Stimulated activated CD4-positive, alpha-beta T cell treated with anti-CD3 and anti-CD28 coated beads, Interleukin-1b, Interleukin-23, amount 100 ng/mL, for 4 hours (primary cell): Measurements from ENCODE around the gene RNF114.
"Not testable (repeated sequence)": the region's sequence is repeated elsewhere in the genome, so short reads cannot be mapped to it uniquely, and the experiment has no call there.

Source experiments
- DNase-seq, 2 donors: peaks; one replicate each; pipeline ENCODE4 v3.0.0-alpha.2; 2020; ENCODE audit warnings: low read depth in 2 of 2

RNF114 gene

GRCh38 chr20:49985617-49986016 is 49.4 kb downstream of the RNF114 start:
- no peak for DNase-seq

GRCh38 chr20:49986049-49986448 is 49.9 kb downstream of the RNF114 start:
- no peak for DNase-seq

DNA sequence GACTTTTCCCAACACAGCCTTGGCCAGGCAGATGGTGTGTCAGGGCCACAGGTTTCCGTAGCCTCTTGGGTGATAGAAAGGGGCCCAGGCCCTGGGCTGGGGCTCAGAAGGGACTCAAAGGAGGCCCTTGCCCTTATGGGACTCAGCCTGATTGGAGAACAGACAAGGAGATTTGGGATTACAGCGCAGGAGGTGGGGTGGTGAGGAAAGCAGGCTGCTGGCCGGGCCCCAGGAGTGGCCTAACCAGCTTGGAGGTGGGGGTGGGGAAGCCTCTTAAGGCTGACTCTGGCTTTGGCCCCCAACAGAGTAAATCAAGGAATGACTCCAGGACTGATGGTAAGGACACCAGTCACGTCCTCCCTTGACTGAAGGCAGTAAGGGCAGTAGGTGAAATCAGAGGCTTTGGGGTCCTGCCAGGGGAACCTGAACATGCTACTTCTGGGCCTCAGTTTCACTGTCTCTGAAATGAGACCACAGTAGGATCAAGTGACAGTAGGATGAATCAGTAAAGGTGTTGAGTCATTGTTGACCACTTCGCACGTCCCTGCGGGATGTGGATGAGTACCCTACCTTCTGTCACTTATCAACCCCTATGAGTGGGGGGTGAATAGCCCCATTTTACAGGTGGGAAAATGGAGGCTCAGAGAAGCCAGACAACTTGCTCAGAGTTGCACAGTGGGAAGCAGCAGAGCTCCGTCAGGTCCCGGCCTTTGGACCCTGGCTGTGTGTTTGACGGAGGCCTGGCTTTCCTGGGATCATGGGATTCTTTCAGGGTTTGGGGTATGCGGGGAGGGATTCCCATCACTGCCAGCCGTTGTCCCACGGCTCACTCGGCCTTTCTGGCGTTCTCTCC is 51.0 kb downstream of the RNF114 start:
- DNase-seq = no peak

- no peak for DNase-seq
Observed at GRCh38 chr20:49987868-49988690, 51.9 kb downstream of the RNF114 start.

DNA sequence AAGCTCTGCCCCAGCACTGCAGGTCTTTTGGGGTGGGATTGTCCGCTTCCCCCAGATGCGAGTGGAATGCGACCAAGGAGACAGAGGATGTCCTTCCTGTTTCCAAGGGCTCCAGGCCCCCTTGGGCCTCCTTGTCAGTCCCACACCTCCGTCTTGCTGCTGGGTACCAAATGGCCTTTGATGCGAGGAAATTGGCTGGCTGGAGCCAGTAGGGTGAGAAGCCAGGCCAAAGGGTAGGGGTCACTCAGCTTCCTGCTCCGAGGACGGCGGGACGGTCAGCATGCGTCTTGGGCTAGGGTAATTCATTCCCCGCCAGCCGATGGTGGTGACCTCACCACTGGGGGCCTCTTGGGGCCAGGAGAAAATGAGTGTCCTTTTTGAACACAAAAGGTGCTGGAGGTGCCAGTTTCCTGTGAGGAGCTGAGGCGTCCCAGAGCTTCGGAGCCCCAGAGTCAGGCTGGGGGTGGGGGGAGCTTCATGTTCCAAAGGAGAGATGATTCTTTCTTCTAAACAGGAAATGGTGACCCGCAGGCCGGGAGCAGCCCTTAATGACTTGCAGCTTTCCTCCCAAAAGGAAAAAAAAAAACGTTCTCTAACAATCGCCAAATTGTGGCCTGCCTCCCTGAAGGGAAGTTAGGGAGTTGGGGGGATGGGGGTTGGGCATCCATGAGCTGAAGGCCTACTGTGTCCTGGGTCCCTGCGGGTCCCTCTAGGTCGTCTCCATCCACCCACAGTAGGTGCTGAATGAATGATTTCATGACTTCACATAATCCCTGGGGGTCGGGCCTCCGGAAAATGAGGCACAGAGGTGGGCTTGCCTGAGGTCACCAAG is 53.3 kb downstream of the RNF114 start:
- no peak for DNase-seq

DNA sequence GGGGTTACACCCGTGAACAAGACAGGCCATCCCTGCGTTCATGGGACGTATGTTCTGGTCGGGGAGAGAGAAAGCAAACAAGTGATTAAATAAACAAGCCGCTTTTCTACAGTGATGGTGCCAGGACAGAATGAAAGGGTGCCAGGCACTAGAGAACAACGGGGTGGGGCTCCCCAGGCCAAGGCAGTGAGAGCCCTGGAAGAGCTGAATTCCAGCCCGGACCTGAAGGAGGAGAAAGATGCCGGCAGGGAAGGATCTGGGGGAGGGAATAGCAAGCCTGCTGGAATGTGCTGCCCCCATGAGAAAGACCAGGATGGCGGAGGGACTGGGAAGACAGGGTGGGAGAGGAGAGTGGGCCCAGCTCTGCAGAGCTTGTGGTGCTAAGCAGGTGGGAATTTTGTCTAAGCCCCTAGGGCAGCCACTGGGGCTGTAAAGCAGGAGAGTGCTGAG is 54.1 kb downstream of the RNF114 start:
- DNase-seq = no peak

DNA sequence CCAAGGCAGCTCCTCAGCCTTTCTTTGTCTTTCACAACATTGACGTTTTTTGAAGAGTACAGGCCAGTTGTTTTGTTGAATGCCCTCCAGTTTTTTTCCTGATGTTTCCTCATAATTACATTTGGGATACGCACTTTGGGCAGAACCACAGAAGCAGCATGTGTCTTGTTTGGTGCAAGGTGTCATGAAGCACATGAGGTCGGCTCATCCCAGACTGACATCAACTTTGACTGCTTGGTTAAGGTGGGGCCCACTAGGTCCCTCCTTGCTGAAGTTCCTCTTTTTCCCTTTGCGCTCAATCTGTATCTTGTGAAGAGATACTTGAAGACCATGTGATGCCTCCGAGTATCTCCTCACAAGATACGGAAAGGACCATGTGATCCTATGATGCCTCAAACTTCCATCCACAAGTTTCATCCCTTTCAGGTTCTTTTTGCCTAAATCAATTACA is 57.1 kb downstream of the RNF114 start:
- no peak for DNase-seq

DNA sequence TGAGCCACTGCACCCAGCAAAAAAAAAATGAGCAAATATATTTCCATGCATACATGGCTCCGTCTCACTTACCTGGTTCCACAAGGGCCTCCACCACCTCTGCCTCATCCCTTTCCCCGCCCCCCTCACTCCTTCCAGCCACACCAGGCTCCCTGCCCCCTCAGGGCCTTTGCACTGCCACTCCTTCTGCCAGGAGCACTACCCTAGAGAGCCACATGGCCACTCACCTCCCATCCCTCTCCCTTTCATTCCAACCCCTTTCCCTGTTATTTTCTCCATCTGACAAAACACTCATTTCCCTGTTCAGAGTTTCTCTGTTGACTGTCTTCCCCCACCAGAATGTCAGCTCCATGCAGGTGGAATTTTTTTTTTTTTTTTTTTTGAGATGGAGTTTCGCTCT is 59.4 kb downstream of the RNF114 start:
- no peak for DNase-seq

- not testable (repeated sequence) for DNase-seq
Observed at GRCh38 chr20:49998478-49999188, 62.4 kb downstream of the RNF114 start.

GRCh38 chr20:49999329-49999728 is 63.1 kb downstream of the RNF114 start:
- peak in 1 of 2 donors; percentile 23 for DNase-seq

GRCh38 chr20:50000548-50001222 is 64.5 kb downstream of the RNF114 start:
- DNase-seq = not testable (repeated sequence)

DNA sequence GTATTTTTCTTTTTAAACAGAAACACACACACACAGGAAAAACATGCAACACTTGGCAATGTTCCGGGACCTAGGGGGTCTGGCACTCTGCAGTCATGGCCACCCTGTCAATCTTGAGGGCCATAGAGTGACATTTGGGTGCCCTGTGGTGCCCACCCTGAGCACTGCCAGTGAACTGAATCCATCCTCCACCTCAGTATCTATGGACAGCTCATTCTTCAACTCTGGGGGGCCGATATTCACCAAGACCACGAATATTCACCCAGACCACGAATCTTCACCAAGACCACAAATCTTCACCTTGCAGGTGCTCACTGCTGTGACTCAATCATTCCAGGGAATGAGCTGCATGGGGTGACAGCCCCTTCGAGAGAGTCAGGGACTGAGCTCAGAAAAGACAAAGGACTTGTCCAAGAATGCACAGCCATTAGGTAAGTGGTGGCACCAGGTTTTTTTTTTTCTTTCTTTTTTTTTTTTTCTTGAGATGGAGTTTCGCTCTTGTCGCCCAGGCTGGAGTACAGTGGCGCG is 65.7 kb downstream of the RNF114 start:
- DNase-seq = no peak

DNA sequence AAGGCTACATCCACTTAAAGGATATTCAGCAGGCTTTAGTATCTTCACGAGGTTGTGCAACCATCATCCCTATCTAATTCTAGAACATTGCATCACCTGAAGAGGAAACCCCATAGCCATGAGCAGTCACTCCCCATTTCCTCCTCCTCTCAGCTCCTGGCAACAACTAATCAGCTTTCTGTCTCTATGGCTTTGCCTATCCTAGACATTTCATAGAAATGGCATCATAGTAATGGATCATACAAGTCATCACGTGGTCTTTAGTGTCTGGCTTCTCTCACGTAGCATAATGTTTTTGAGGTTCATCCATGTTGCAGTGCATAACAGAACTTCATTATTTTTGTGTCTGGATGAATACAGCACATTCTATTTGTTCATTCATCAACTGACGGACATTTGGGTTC is 67.1 kb downstream of the RNF114 start:
- DNase-seq = no peak
